Fibroblast of pulmonary artery (primary cell): ENCODE data around the gene MRPL58.
"Not testable (repeated sequence)": the region's sequence is repeated elsewhere in the genome, so short reads cannot be mapped to it uniquely, and the experiment has no call there.

Source experiments
- DNase-seq: peaks from one replicate; pipeline ENCODE4 v3.0.0-alpha.2; 2010; ENCODE audit warnings: low read depth
- H3K4me3 ChIP-seq: replicated peaks from 2 replicates; pipeline ENCODE4 v1.5.1; 2011; ENCODE audit warnings: low read depth, mild to moderate bottlenecking, control low read depth, low read length, moderate library complexity
- CTCF ChIP-seq: IDR thresholded peaks from 2 replicates; pipeline ENCODE4 v1.5.1; 2011; ENCODE audit warnings: mild to moderate bottlenecking, control low read depth, low read length, inconsistent platforms; ENCODE audit errors: missing control alignments

The MRPL58 gene

GRCh38 chr17:75013092-75013559 lies 656 bp downstream of the MRPL58 start:
- DNase-seq = no peak
- H3K4me3 ChIP-seq = peak overlapping the region; percentile 66
- no peak for TF ChIP-seq CTCF

- TF ChIP-seq CTCF = no peak
- no peak for DNase-seq
- H3K4me3 ChIP-seq = no peak overlapping the region
Observed at GRCh38 chr17:75019146-75019545, 6.7 kb downstream of the MRPL58 start.

- TF ChIP-seq CTCF = no peak
- no peak overlapping the region for H3K4me3 ChIP-seq
- DNase-seq = no peak
Observed at GRCh38 chr17:75019710-75020109, 7.2 kb downstream of the MRPL58 start.

GRCh38 chr17:75020331-75021110 lies 8.1 kb downstream of the MRPL58 start:
- H3K4me3 ChIP-seq = no peak overlapping the region
- no peak for DNase-seq
- no peak for TF ChIP-seq CTCF

GRCh38 chr17:75024686-75025397 lies 12.4 kb downstream of the MRPL58 start:
- no peak for DNase-seq
- no peak for TF ChIP-seq CTCF
- no peak overlapping the region for H3K4me3 ChIP-seq

GRCh38 chr17:75025398-75025734 lies 12.9 kb downstream of the MRPL58 start:
- not testable (repeated sequence) for H3K4me3 ChIP-seq, DNase-seq

- not testable (repeated sequence) for DNase-seq, H3K4me3 ChIP-seq
Observed at GRCh38 chr17:75026650-75027049, 14.2 kb downstream of the MRPL58 start.

GRCh38 chr17:75030161-75030560 lies 17.7 kb downstream of the MRPL58 start:
- no peak for TF ChIP-seq CTCF
- H3K4me3 ChIP-seq = no peak overlapping the region
- no peak for DNase-seq
